Activated T-cell treated with anti-CD3 and anti-CD28 coated beads for 24 hours (primary cell): ENCODE data around the gene CNTNAP5.

Experiments
- DNase-seq: peaks from one replicate; pipeline ENCODE4 v3.0.0-alpha.2; 2020; ENCODE audit warnings: low read depth

Gene CNTNAP5

DNA sequence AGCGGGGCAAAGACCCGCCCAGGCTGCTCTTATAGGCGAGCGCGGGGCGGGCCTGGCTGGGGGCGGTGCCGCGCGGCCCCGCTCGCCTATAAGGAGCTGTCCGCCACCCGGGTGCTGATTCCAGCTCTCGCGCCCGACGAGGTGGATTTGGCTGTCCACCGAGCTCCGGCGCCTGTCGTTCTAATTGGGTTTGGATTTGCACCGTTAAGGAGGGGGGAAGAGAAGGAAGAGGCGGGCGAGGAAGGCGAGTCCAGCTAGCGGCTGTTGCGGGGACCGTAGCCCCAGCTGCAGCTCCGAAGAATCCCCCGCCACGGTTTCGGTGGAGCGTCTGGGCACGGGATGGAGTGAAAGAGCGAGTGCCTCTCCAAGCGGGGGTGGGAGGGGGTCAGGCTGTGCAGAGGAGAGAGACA lies at the start of gene CNTNAP5:
TSS of gene CNTNAP5 (plus strand) at position 117 of the 410 bp plus-strand sequence. CDS start 364 bp downstream, outside the sequence.
- no peak for DNase-seq

DNA sequence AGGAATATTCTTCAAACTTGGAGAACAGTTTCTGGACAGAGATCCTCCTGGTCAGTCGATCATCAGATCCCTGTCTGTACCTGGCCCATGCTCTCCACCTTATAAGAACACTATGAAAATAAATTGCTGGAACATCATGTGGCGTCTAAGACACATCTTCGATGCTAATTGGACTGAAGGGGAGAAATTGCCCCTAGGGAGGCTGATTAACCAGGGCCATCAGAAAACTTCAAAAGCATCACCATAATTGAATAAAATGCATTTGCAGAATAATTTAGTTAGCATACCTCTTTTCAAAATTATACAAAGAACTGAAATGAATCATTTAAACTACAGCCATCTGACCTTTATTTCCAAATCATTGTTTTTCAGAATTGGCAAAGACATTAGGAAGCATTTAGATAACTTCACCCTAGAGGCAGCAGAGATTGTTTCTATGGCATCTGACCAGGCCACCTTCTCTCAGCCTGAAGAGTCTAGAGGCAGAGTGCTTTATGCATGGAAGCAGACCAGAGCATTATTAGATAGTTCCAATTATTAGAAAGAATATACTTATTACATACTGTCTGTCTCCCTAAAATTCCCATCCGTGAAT lies 48.9 kb upstream of the CNTNAP5 start:
- DNase-seq, result no peak

DNA sequence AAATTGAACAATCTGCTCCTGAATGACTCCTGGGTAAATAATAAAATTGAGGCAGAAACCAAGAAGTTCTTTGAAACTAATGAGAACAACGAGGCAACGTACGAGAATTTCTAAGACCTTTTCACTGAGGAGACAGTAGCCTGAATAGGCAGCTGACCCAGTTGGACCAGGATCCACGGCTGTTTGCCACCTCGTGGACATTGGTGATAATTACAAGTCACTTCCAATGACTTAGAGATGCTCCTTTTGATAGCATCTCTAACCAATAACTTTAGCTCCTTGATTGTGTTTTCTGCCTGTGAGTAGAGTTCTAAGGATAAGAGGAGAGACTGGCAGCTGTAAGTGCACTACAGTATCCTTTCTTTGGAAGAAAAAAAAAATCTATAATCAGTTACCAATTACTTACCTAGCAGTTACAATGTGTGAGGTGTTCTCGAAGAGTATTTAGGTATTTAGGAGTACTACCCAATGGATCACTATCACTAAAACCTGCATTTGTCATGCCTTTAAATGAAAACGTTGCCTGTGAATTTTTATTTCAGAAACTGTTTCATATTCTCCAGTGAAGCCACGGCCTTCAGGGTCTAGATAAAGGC lies 31.3 kb upstream of the CNTNAP5 start:
- no peak for DNase-seq

DNA sequence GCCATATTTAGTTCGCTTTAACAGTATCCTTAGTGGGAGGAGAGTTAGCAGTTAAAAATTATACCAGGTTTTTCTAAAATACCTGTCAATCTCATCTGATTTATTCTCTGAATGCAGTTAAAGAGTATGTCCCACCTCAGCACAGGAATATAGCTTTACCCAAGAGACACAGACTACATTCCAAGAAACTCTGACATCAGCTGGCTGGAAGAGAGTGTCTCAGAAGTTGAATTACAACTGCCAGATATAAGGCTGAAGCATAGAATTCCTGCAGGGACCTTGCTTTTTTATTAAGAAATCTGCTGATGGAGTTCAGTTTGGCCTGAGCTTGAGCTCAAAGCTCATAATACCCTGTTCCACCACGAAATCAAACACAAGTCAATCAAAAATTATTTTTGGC lies 25.4 kb upstream of the CNTNAP5 start:
- no peak for DNase-seq

DNA sequence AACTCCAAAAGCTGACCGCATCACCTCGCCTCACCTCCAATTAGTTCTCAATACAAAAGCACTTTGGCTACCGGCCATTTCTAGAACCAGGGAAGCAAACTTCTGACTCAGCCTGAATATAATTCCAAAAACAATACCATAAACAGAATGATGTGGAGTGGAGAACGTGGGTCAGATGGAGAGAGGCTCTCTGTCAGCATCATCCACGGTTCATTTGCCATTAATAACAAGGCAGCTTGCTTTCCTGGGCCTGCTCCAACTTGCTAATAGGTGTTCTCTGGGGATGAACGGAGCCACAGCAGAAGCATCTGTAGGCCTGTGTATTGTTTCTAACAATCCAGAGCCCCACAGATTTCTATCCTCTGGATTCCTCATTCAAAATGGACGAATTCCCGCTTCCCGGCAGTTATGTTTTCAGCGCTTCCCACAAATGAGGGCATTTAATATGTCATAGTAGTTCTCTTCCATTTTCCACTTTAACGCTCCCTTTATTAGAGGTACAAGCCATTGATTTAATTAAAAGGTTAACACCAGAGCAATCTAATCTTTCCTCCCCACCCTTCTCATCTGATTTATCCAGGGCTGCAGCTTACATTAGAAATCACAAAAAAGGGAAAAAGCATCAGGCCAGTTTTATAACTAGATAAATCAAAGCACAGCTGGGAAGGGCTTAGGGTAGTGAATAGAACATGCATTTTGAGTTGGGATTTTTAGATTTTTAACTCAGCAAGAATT lies 23.2 kb upstream of the CNTNAP5 start:
- no peak for DNase-seq

DNA sequence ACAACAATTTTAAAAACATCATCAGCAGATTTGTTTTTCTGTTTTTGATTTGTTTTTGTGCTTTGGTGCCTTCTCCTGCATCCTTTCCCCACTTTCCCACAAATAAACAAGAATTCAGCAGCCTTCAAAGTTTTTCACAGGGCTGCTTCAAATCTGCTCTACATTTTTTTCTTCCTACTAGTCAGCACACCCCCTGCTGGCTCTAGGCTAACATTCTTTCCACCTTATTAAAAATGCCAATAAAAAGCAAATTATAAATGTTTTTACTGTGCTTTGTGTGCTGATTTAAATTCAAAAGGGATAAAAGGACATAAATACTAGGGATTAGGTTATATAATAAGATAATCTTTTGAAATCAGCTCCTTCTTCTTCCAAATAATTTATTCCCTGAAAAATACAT lies 6.2 kb upstream of the CNTNAP5 start:
- DNase-seq, result no peak

DNA sequence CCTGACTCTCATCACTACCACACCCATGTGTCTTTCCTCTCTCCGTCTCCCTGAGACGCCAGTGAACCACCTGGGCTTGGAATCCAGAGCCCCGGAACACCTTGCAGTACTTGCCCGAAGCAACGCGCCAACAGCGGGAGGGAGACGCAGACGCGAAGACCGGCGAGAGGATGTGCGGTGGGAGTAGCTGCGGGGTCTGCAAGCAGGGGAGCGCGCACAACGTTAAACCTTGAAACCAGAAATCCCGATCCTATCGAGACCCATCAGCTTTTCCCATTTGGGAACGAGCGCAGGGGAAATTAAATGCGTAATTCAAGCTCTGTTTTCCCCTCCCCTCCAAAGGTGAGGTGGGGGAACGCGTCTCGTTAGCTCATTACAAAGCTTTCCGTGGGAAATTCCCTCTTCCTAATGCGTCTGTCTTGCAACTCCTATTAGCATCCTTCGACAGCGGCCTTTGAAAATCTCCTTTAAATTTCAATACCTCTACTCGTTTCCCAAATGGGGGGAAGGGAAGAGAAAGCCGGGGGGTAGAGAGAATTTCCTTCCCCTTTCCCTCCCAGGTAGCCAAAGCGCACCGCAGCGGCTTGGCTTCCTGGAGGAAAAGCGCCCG lies 421 bp upstream of the CNTNAP5 start:
- DNase-seq, result no peak

DNA sequence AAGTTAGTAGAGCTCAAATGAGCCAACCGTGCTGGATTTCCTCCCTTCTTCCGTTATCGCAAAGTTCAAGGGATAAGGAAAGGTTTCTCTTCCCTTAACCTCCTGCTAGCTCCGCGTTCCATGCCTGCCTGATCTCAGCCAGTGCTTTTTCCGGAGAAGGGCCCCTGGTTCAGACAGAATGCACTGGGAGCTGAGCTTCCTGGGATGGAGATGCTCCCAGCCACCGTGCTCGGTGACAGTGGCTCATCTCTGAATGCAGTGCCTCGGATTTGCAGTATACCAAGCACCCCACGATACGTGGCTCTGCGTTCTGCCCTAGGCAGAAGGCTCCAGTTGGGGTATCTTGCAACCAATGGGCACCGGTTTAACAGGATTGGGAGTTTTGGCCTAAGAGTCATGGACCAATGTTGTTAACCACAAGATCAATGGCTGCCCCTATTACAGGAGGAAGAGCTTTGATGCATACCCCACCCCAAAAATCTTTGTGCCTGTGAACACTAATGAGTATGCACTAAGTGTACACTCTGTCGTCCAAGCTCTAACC lies 876 bp downstream of the CNTNAP5 start:
- DNase-seq, result no peak

DNA sequence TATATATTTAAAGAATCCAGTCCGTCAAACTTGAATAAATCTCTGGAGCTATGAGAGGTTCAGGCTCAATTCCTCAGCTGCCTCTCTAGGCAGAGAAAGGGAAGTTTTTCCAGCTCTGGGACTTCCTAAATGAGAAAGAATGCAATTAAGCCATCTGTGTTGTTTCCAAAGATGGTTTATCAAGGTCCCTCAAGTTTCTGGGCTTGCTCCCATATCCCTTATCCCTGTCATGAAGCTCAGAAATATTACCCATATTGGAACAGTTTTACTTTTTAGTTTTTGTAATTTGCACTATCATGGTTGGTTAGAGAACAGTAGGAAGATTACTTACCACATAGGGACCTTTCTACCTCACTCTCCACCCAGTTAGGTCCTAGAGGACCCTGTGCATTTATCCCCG lies 1.4 kb downstream of the CNTNAP5 start:
- DNase-seq, result no peak

DNA sequence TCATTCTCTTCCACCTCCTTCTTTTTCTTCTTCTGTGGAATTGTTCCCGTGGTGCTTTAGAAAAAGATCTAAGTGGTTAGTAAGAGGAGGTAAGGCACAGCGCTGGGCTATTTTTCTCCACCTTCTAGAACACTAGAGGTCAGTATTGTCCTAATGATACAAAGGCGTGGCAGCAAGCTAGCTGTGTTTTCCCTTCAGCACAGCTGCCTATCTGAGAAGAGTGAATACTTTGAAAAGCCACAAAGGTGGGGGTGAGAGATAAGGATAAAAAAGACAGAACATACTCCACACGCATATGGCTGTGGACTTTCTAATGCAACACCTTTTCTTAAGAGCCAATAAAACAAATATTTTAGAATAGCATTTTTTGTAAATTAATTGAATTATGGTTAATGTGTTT lies 2.1 kb downstream of the CNTNAP5 start:
- no peak for DNase-seq

DNA sequence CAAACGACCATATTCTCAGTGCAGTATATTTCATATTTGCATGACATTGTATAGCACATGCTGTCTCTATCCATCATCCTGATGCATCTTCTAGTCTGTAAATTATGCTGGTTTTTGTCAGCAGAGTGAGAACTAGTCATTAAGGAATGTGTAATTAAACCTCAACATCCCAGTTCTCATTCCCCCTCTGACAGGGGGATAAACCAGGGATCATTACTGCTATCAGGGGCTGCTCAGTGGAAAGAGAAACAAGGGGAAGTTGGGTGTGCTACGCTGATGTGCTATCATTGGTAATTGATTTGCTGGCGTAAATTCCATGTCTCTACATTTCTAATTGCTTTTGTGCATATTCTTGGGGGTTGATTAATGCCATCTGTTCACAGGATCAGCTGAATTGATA lies 7.7 kb downstream of the CNTNAP5 start:
- DNase-seq, result no peak

DNA sequence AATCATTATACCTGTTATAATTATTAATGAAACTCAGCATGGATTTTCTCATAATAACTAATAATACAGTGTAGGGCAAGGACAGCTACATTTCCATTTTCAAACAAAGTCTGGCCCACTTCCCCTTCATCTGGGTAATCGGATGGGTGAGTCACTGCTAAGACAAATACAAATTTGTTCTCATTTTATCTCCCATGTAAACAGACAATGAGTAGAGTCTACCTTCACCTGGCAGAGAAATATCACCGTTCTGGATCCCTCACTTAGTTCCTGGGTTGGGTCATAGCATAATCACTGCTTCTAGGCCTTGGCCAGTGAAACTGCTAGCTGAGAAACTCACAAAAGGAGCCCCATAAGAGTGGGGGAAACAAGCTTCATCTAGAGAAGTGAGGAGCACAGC lies 9.2 kb downstream of the CNTNAP5 start:
- DNase-seq, result no peak

DNA sequence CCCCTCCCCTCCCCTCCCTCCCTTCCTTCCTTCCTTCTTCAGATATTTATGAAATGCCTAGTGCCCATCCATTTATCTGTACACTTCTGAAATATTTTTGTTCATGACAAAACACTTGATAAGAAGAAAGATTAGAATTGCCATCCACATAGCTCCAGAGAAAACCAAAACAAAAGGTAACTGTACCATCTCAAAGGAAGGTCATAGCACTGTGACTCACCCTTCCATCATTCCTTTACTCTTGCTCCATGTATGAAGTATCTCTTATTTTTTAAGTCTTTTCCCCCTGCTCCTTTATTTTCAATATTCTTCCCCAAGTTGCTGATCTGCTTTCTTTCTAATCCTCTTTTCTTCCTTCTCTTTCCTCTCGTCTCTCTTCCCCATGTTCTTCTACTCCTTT lies 9.9 kb downstream of the CNTNAP5 start:
- DNase-seq, result no peak

DNA sequence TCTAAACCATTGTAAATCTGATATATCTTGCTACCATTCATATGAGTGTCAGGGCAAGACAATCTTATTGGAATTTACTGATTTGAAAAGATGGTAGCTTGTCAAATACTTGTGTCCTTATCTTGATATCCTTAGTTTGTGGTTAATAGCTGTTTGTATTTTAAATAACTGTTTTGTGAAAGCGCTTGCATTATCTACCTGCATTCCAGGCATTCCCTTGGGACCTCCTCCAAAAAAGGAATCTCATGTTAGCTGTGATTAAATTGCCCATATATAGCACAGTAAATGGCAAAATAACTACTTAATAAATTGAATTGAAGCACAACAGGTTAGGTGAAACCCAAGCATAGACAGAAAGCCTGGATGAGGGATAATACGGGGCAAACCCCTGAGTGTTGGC lies 13.9 kb downstream of the CNTNAP5 start:
- no peak for DNase-seq

DNA sequence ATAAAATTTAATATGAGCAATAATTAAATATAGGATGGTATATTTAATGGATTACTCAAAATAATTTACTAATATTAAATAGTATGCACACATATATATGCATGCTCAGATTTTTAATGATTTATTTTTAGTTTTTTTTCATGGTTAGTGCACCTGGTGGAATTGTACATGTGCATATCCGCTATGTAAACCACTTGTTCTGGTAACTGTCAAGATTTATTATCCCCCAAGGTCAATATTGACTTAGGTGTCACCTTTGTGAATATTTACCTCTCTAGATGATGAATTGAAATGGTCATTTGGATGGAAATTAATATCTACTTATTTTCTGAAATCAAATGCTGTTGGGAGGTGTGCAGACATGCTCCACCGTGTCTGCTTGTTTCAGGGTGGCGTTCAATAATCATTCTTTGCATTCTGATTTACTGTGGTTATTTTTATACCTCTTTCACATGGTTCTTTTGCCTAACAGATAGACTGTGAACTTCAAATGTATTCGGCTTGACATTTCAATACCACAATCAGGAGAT lies 14.7 kb downstream of the CNTNAP5 start:
- DNase-seq, result no peak

DNA sequence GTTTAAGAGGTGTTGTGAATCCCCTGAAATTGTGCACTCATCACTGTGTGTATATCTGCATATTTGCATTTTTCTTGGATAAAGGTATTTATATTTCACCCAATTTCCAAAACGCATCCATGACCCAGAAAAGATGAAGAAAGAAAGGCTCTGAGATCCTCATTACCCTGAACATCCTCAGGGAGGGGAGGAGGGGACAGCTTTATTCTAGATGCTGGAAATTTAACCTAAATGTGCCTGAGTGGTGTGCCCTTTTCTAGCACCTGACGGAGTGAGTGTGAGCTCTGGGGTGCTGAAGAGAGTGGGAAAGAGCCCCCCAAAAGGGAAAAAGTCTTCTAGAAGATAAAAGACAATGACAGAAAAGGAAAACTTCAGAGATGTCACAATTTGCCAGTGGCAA lies 20.8 kb downstream of the CNTNAP5 start:
- DNase-seq, result no peak

DNA sequence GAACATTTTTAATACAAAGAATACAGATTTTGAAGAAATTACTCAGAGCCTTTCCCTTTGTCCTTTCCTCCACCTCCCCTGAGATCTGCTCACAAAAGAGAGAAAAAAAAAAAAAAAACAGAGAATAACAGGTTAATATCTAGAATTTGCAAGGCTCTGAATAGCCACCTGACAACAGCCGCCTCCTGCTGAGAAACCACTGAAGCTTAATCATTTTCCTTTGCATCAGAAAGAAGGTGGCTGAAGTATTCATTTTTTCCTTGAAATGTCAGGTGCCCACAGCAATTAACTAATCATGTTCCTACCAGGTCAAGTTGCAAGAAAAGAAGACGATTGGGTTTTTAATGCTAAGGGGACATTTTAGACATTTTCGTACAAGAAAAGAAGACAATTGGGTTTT lies 21.2 kb downstream of the CNTNAP5 start:
- DNase-seq, result no peak

DNA sequence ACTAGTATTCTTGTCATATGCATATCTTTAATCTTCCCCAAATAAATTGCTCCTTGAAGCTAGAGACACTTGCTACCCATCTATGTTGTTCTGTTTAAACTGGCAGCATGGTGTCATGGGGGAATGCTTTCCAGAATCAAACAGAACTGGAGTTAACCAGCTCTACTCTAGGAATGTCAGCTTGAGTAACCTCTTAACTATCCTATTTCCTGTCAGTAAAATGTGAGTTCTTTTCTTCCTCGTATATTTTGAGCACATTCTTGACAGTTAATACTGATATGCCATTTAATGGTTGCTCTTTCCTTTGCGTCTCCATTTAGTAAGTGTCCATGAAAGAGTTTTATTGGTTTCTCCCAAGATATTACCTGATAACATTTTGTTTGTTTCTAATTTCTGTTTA lies 23.0 kb downstream of the CNTNAP5 start:
- no peak for DNase-seq

DNA sequence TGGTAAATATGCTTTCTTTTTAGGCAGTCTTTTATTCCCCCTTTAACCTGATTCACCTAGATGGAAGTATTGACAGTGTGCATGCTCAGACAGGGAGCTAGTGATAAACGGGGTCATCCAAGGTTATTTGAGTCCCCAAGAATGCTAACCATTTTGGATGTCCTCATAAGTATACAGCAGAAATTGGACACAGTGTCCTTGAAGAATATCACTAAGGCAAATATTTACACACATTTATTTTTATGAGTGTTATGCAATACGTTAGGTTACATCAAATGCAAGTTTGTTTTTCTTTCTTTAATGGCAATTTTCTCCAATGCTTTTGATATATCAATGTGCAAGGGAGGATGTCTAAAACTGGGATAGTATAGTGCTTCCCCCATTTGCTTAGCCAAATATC lies 23.6 kb downstream of the CNTNAP5 start:
- DNase-seq, result no peak

DNA sequence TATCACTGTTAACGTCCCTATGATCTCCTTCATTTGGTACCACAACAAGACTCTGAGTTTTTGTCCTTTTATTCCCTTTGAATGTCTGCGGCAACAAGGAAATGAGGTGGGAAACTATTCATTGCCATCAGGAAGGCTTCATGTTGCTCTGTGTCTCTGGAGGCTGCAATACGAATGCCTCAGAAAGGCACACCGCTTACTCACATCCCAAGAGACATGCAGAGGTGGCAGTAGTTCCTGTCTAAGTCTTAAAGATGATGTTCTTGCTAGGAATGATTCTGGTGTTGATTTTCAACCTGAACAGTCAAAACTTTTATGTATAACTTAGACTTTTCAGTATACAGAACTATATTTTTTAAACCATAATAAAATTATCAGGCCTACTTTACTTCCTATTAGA lies 24.0 kb downstream of the CNTNAP5 start:
- DNase-seq, result no peak

DNA sequence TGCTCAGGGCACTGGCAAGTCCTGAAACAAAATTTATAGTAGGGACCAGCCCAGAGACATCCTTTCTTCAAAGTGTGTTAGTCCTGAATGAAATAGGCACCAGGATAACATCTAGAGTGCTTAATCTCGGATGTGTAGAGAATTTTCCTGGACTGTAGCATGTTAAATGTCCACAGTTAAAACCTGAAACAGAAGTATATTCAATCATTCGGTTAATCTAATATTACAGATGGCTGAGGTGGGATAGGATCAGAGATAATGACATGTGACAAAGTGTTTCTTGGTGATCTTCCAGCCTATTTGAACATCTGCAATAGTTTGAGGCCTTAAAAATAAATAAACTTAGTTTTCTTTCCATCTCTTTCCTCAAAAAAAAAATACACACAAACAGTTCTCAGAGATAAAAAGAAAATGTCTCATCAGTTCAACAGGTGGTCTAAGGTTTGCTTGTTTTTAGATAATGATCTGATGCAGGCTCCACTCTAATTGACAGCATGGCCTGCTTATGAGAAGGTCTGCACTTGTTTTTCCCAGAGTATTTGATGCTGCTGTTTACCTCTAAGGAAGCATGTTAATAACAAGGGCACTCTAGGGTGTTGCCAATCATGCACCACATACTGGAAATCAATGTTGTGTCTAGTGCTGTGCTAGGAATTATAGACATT lies 25.9 kb downstream of the CNTNAP5 start:
- DNase-seq, result no peak

DNA sequence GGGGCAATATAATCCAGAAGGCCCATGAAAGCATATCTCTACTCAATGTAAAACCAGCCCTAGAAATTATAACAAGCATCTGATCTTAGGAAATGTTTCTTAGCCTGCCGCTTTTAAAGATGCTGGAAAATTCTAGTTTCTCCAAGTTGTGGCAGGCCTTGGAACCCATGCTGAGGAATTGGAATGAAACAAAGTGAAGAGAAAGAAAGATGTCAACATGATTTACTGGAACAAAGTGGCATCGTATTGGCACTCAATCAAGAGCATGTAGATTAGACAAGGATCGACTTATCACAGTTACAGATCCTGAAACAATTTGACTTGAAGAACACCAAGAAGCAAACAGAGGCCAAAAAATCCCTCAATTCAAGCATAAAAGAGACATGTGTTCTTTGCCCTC lies 28.7 kb downstream of the CNTNAP5 start:
- no peak for DNase-seq
